ENCODE data around the gene SLX4.

GRCh38 chr16:3549906-3550305 lies 61.5 kb downstream of the SLX4 start:
- TF ChIP-seq YY1 (IDR thresholded peaks at IDR 0.05; ENCODE audit: extremely low read depth, insufficient replicate concordance, low read depth, low read length), result no peak
- TF ChIP-seq EGR1 (IDR thresholded peaks at IDR 0.05; ENCODE audit: low read depth), result no peak
- TF ChIP-seq MAX (IDR thresholded peaks at IDR 0.05), result no peak
- TF ChIP-seq JUND (IDR thresholded peaks at IDR 0.05), result no peak
- TF ChIP-seq EZH2 (IDR thresholded peaks at IDR 0.05), result no peak
- no peak for TF ChIP-seq RAD21 (IDR thresholded peaks at IDR 0.05; ENCODE audit: low read depth)
- TF ChIP-seq CTCF (IDR thresholded peaks at IDR 0.05 in 2 of 3, conservative IDR thresholded peaks at IDR 0.05 in 1 of 3; ENCODE audit: borderline replicate concordance in 1 of 3, insufficient read depth in 1 of 3, low read depth in 2 of 3, low read length in 2 of 3), result no peak
